HEK293 (cell line): ENCODE measurements around the gene SELENOS.
A peak's percentile ranks its signal among the peaks of the same experiment; 100 is the strongest.

Experiments
- CTCF ChIA-PET: fragments of 350-600 bp; formaldehyde crosslinking; extraction: SDS; loops from one replicate; lab custom pipeline; 2021; ENCODE audit warnings: antibody characterized with exemption; lab: Yijun Ruan, JAX
- POLR2A ChIA-PET: fragments of 300-600 bp; formaldehyde crosslinking; extraction: SDS; loops from one replicate; lab custom pipeline; 2020; ENCODE audit warnings: antibody characterized with exemption, inconsistent platforms; lab: Yijun Ruan, JAX
- H3K27ac ChIP-seq: fragments of 200-500 bp; sonication (Bioruptor generic); 2 replicates; pipeline ENCODE4 v1.5.1; 2014; ENCODE audit warnings: low read depth, low read length, control low read depth, inconsistent platforms; ENCODE audit errors: extremely low read depth
- H3K36me3 ChIP-seq, 2 experiments: fragments of 200-500 bp in 1 of 2; sonication (Bioruptor generic) in 1 of 2; 1 replicate in 1 of 2; 2 replicates in 1 of 2; pipeline ENCODE4 v1.5.1; 2014 to 2017; ENCODE audit warnings: inconsistent platforms in 2 of 2, low read length in 2 of 2; ENCODE audit not compliant: control insufficient read depth in 2 of 2, insufficient read depth in 1 of 2
- H3K4me1 ChIP-seq: fragments of 200-500 bp; sonication (Bioruptor generic); 2 replicates; pipeline ENCODE4 v1.5.1; 2014; ENCODE audit warnings: mild to moderate bottlenecking, low read length, inconsistent platforms; ENCODE audit not compliant: control insufficient read depth, insufficient read depth
- H3K4me3 ChIP-seq: 2 replicates; pipeline ENCODE4 v1.5.1; 2011; ENCODE audit warnings: low read depth, mild to moderate bottlenecking, control low read depth, low read length, moderate library complexity
- H3K9me3 ChIP-seq: fragments of 200-500 bp; sonication (Bioruptor generic); 2 replicates; pipeline ENCODE4 v1.5.1; 2014; ENCODE audit warnings: low read depth, low read length, inconsistent platforms; ENCODE audit not compliant: control insufficient read depth, insufficient read depth
- EGR2 ChIP-seq: fragments of 450-650 bp; formaldehyde crosslinking; IDR thresholded peaks from 2 replicates; pipeline ENCODE4 v1.5.1; 2016; ENCODE audit warnings: low read depth, missing biosample characterization, missing genetic modification characterization
- KLF16 ChIP-seq: fragments of 450-650 bp; formaldehyde crosslinking; IDR thresholded peaks from 2 replicates; pipeline ENCODE4 v1.5.1; 2017; ENCODE audit warnings: missing biosample characterization, missing genetic modification characterization
- PBX3 ChIP-seq: sonication (generic); formaldehyde crosslinking; IDR thresholded peaks from 2 replicates; pipeline ENCODE4 v1.8.1; 2022; ENCODE audit warnings: mild to moderate bottlenecking, moderate library complexity, missing genetic modification reagents
- REST ChIP-seq: fragments of 450-650 bp; formaldehyde crosslinking; IDR thresholded peaks from 2 replicates; pipeline ENCODE4 v1.5.1; 2016; ENCODE audit warnings: missing biosample characterization, missing genetic modification characterization
- ZBTB1 ChIP-seq: fragments of 450-650 bp; formaldehyde crosslinking; IDR thresholded peaks from 2 replicates; pipeline ENCODE4 v1.5.1; 2016; ENCODE audit warnings: missing biosample characterization, missing genetic modification characterization
- ZFHX2 ChIP-seq: fragments of 450-650 bp; formaldehyde crosslinking; conservative IDR thresholded peaks from 2 replicates; pipeline ENCODE4 v1.5.1; 2016; ENCODE audit warnings: missing biosample characterization, missing genetic modification characterization
- ZNF223 ChIP-seq: fragments of 450-650 bp; formaldehyde crosslinking; IDR thresholded peaks from 2 replicates; pipeline ENCODE4 v1.5.1; 2016; ENCODE audit warnings: missing biosample characterization, missing genetic modification characterization
- ZNF280D ChIP-seq: fragments of 450-650 bp; formaldehyde crosslinking; IDR thresholded peaks from 2 replicates; pipeline ENCODE4 v1.5.1; 2016; ENCODE audit warnings: missing biosample characterization, missing genetic modification characterization
- TF ChIP-seq, protein P1 (sequence below): fragments of 450-650 bp; formaldehyde crosslinking; IDR thresholded peaks from 2 replicates; pipeline ENCODE4 v1.5.1; 2016; ENCODE audit warnings: missing biosample characterization, missing genetic modification characterization

The SELENOS gene

GRCh38 chr15:101323793-101324523, 46.7 kb upstream of the SELENOS start:
- ChIA-PET CTCF (interaction anchor here (0.6 kb wide), 1 partner anchor 319 kb away, joined by 3 read pairs; no protein-coding TSS in a partner anchor), POLR2A (no interaction called here)
- Histone ChIP-seq H3K4me1 (no peaks in the 10 kb centered on the region), H3K4me3 (no peak overlapping the region), H3K9me3 (no peaks in the 10 kb centered on the region), H3K36me3 (peaks cover 0 to 69% of the 10 kb centered on the region in 2 experiments; a peak in 1 of 3 replicates), H3K27ac (no peak overlapping the region)
- TF ChIP-seq ZBTB1 (tag by site-specific recombination) (no peak), KLF16 (tag by site-specific recombination) (no peak), PBX3 (CRISPR knock-in tag) (no peak), REST (tag by site-specific recombination) (no peak)
- TF ChIP-seq, protein P1, sequence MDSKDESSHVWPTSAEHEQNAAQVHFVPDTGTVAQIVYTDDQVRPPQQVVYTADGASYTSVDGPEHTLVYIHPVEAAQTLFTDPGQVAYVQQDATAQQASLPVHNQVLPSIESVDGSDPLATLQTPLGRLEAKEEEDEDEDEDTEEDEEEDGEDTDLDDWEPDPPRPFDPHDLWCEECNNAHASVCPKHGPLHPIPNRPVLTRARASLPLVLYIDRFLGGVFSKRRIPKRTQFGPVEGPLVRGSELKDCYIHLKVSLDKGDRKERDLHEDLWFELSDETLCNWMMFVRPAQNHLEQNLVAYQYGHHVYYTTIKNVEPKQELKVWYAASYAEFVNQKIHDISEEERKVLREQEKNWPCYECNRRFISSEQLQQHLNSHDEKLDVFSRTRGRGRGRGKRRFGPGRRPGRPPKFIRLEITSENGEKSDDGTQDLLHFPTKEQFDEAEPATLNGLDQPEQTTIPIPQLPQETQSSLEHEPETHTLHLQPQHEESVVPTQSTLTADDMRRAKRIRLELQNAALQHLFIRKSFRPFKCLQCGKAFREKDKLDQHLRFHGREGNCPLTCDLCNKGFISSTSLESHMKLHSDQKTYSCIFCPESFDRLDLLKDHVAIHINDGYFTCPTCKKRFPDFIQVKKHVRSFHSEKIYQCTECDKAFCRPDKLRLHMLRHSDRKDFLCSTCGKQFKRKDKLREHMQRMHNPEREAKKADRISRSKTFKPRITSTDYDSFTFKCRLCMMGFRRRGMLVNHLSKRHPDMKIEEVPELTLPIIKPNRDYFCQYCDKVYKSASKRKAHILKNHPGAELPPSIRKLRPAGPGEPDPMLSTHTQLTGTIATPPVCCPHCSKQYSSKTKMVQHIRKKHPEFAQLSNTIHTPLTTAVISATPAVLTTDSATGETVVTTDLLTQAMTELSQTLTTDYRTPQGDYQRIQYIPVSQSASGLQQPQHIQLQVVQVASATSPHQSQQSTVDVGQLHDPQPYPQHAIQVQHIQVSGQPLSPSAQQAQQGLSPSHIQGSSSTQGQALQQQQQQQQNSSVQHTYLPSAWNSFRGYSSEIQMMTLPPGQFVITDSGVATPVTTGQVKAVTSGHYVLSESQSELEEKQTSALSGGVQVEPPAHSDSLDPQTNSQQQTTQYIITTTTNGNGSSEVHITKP (tag by site-specific recombination): no peak

- CTCF ChIA-PET: no interaction called here
- peak; percentile 47 for TF ChIP-seq EGR2 (tag by site-specific recombination)
- TF ChIP-seq ZNF223 (tag by site-specific recombination): no peak
- peak; percentile 36 for TF ChIP-seq ZFHX2
- no peak for TF ChIP-seq ZNF280D (tag by site-specific recombination)
- H3K36me3 ChIP-seq: peaks cover 1 to 71% of the 10 kb centered on the region in 2 experiments; a peak in 2 of 3 replicates
- no peaks in the 10 kb centered on the region for H3K9me3 ChIP-seq
- no peak overlapping the region for H3K4me3 ChIP-seq
- H3K27ac ChIP-seq: no peak overlapping the region
- no peaks in the 10 kb centered on the region for H3K4me1 ChIP-seq
- POLR2A ChIA-PET: no interaction called here
Observed at GRCh38 chr15:101322854-101323477, 45.7 kb upstream of the SELENOS start.
